Islet precursor cell (in vitro differentiated cells): ENCODE data around the gene EFCAB6.

Experiments used
- DNase-seq: peaks from one replicate; pipeline ENCODE4 v3.0.0-alpha.2; 2018

EFCAB6 gene

GRCh38 chr22:43743929-43744643, 68.0 kb downstream of the EFCAB6 start:
- DNase-seq, result no peak

- DNase-seq, result no peak
These were observed 69.0 kb downstream of the EFCAB6 start for GRCh38 chr22:43743131-43743530.

GRCh38 chr22:43742154-43742950, 69.8 kb downstream of the EFCAB6 start:
- DNase-seq, result no peak

- no peak for DNase-seq
These were observed 71.4 kb downstream of the EFCAB6 start for GRCh38 chr22:43740587-43741270.

- no peak for DNase-seq
These were observed 72.2 kb downstream of the EFCAB6 start for GRCh38 chr22:43739851-43740379.

- DNase-seq, result no peak
These were observed 74.8 kb downstream of the EFCAB6 start for GRCh38 chr22:43737150-43737828.

GRCh38 chr22:43736651-43737050, 75.5 kb downstream of the EFCAB6 start:
- DNase-seq, result no peak

- DNase-seq, result no peak
These were observed 77.5 kb downstream of the EFCAB6 start for GRCh38 chr22:43734370-43735150.

GRCh38 chr22:43733138-43733537, 79.0 kb downstream of the EFCAB6 start:
- DNase-seq, result no peak

GRCh38 chr22:43731988-43732387, 80.1 kb downstream of the EFCAB6 start:
- no peak for DNase-seq

GRCh38 chr22:43726964-43727543, 85.1 kb downstream of the EFCAB6 start:
- DNase-seq, result no peak

- DNase-seq, result no peak
These were observed 85.8 kb downstream of the EFCAB6 start for GRCh38 chr22:43726322-43726721.

- DNase-seq, result no peak
These were observed 88.3 kb downstream of the EFCAB6 start for GRCh38 chr22:43723816-43724215.

GRCh38 chr22:43722444-43722843, 89.7 kb downstream of the EFCAB6 start:
- DNase-seq, result no peak

- no peak for DNase-seq
These were observed 91.4 kb downstream of the EFCAB6 start for GRCh38 chr22:43720716-43721115.

GRCh38 chr22:43714104-43714503, 98.0 kb downstream of the EFCAB6 start:
- DNase-seq, result no peak

GRCh38 chr22:43711681-43712080, 100.4 kb downstream of the EFCAB6 start:
- DNase-seq, result no peak

GRCh38 chr22:43707648-43708047, 104.5 kb downstream of the EFCAB6 start:
- DNase-seq, result no peak

GRCh38 chr22:43706571-43707328, 105.4 kb downstream of the EFCAB6 start:
- no peak for DNase-seq

- no peak for DNase-seq
These were observed 106.0 kb downstream of the EFCAB6 start for GRCh38 chr22:43706151-43706550.

GRCh38 chr22:43704051-43704450, 108.1 kb downstream of the EFCAB6 start:
- DNase-seq, result no peak
